HG02610 (cell line): ENCODE measurements around the gene INCENP.

Experiments
- ATAC-seq: cut with Tn5 transposase; IDR thresholded peaks from one replicate; pipeline ENCODE4 v1.9.1; 2021; ENCODE audit warnings: mild to moderate bottlenecking, moderate library complexity; ENCODE audit not compliant: unreplicated experiment

Gene INCENP

GRCh38 chr11:62140304-62141110 lies 16.7 kb downstream of the INCENP start:
- no peak for ATAC-seq

GRCh38 chr11:62141111-62142042 lies 17.6 kb downstream of the INCENP start:
- ATAC-seq: no peak

- ATAC-seq: no peak
Measured at GRCh38 chr11:62142043-62142375, 18.2 kb downstream of the INCENP start.

GRCh38 chr11:62142921-62143320 lies 19.1 kb downstream of the INCENP start:
- no peak for ATAC-seq

GRCh38 chr11:62143727-62144126 lies 19.9 kb downstream of the INCENP start:
- ATAC-seq: no peak

GRCh38 chr11:62144641-62145255 lies 20.9 kb downstream of the INCENP start:
- no peak for ATAC-seq

- ATAC-seq: no peak
Measured at GRCh38 chr11:62145261-62145871, 21.6 kb downstream of the INCENP start.

GRCh38 chr11:62146476-62147200 lies 22.8 kb downstream of the INCENP start:
- ATAC-seq: no peak

- no peak for ATAC-seq
Measured at GRCh38 chr11:62147545-62147944, 23.7 kb downstream of the INCENP start.

- no peak for ATAC-seq
Measured at GRCh38 chr11:62148271-62148980, 24.6 kb downstream of the INCENP start.

- ATAC-seq: no peak
Measured at GRCh38 chr11:62149986-62150886, 26.4 kb downstream of the INCENP start.

GRCh38 chr11:62150887-62151736 lies 27.3 kb downstream of the INCENP start:
- no peak for ATAC-seq

- no peak for ATAC-seq
Measured at GRCh38 chr11:62151737-62152102, 27.9 kb downstream of the INCENP start.

GRCh38 chr11:62152245-62153086 lies 28.7 kb downstream of the INCENP start:
- ATAC-seq: no peak

GRCh38 chr11:62153087-62153395 lies 29.2 kb downstream of the INCENP start:
- no peak for ATAC-seq

GRCh38 chr11:62153617-62154016 lies 29.8 kb downstream of the INCENP start:
- ATAC-seq: no peak

GRCh38 chr11:62157603-62158002 lies 33.8 kb downstream of the INCENP start:
- no peak for ATAC-seq
